IMR-90 (cell line): ENCODE data around the gene PITPNM3. TPM values are rescaled to one million over a fixed set of nuclear protein-coding genes. Genes with fewer than 3 reads are reported as not detected.

Experiments used
- ATAC-seq: fragments of 200-7000 bp; cut with Tn5 transposase; 2 replicates; pipeline ENCODE4 v1.9.1; 2020; ENCODE audit warnings: low read depth, mild to moderate bottlenecking, moderate library complexity
- BruUV-seq: library from RNA; stranded (reverse); fragments of 400-500 nt; replicated peaks from 2 replicates; lab custom pipeline; 2021; lab: Mats Ljungman, UMichigan
- CTCF ChIA-PET: fragments of 300-600 bp; formaldehyde crosslinking; extraction: SDS; loops from one replicate; lab custom pipeline; 2021; ENCODE audit warnings: antibody characterized with exemption; lab: Yijun Ruan, JAX
- POLR2A ChIA-PET: fragments of 300-600 bp; sonication (Branson Sonifier 250); formaldehyde crosslinking; loops from one replicate; lab custom pipeline; 2022; ENCODE audit warnings: antibody characterized with exemption; ENCODE audit not compliant: unreplicated experiment; lab: Charles Lee
- DNase-seq: peaks from one replicate; pipeline ENCODE4 v3.0.0; 2013
- H2AFZ ChIP-seq: replicated peaks from 2 replicates; pipeline ENCODE3; 2013; ENCODE audit warnings: low read length, mild to moderate bottlenecking; ENCODE audit not compliant: poor library complexity
- H2AK5ac ChIP-seq: 2 replicates; pipeline ENCODE4 v1.6.1; 2013; ENCODE audit warnings: low read depth, low read length, inconsistent platforms
- H2AK9ac ChIP-seq: replicated peaks from 2 replicates; pipeline ENCODE3; 2013; ENCODE audit warnings: mild to moderate bottlenecking, low read depth, low read length, moderate library complexity; ENCODE audit not compliant: poor library complexity
- H2BK120ac ChIP-seq: 2 replicates; pipeline ENCODE4 v1.6.1; 2013; ENCODE audit warnings: low read depth, low read length, inconsistent platforms
- H2BK15ac ChIP-seq: 3 replicates; pipeline ENCODE4 v1.6.1; 2013; ENCODE audit warnings: low read depth, low read length, inconsistent platforms
- H2BK20ac ChIP-seq: 2 replicates; pipeline ENCODE4 v1.6.1; 2013; ENCODE audit warnings: low read depth, mild to moderate bottlenecking, inconsistent platforms, low read length, moderate library complexity
- H2BK5ac ChIP-seq: 2 replicates; pipeline ENCODE4 v1.6.1; 2013; ENCODE audit warnings: mild to moderate bottlenecking, low read depth, low read length, inconsistent platforms; ENCODE audit not compliant: poor library complexity, severe bottlenecking
- H3K14ac ChIP-seq: replicated peaks from 2 replicates; pipeline ENCODE4 v1.6.1; 2013; ENCODE audit warnings: low read depth, low read length, inconsistent platforms
- H3K18ac ChIP-seq: 2 replicates; pipeline ENCODE4 v1.6.1; 2013; ENCODE audit warnings: low read depth, low read length, control low read depth
- H3K23ac ChIP-seq: 2 replicates; pipeline ENCODE4 v1.6.1; 2013; ENCODE audit warnings: low read depth, low read length, inconsistent platforms
- H3K27ac ChIP-seq: 2 replicates; pipeline ENCODE4 v1.5.1; 2013; ENCODE audit warnings: mild to moderate bottlenecking, control low read depth, low read length; ENCODE audit not compliant: insufficient read depth
- H3K27me3 ChIP-seq: 2 replicates; pipeline ENCODE4 v1.6.1; 2013; ENCODE audit warnings: low read length; ENCODE audit not compliant: control insufficient read depth, insufficient read depth
- H3K36me3 ChIP-seq: 2 replicates; pipeline ENCODE4 v1.6.1; 2013; ENCODE audit warnings: low read length, mixed read lengths; ENCODE audit not compliant: control insufficient read depth, insufficient read depth
- H3K4ac ChIP-seq: 2 replicates; pipeline ENCODE4 v1.6.1; 2013; ENCODE audit warnings: low read depth, low read length, inconsistent platforms
- H3K4me1 ChIP-seq: 2 replicates; pipeline ENCODE4 v1.6.1; 2013; ENCODE audit warnings: low read length, mixed read lengths; ENCODE audit not compliant: control insufficient read depth, insufficient read depth
- H3K4me2 ChIP-seq: 2 replicates; pipeline ENCODE4 v1.6.1; 2013; ENCODE audit warnings: low read depth, mild to moderate bottlenecking, control low read depth, low read length, moderate library complexity
- H3K4me3 ChIP-seq: 2 replicates; pipeline ENCODE4 v1.5.1; 2013; ENCODE audit warnings: low read depth, mild to moderate bottlenecking, control low read depth, low read length, moderate library complexity; ENCODE audit not compliant: insufficient read depth
- H3K56ac ChIP-seq: 2 replicates; pipeline ENCODE4 v1.6.1; 2013; ENCODE audit warnings: low read length, inconsistent platforms; ENCODE audit not compliant: insufficient read depth; ENCODE audit errors: extremely low read depth
- H3K79me1 ChIP-seq, 2 experiments: 2 replicates each; pipeline ENCODE4 v1.6.1; 2013; ENCODE audit warnings: low read length in 2 of 2, inconsistent platforms in 1 of 2, low read depth in 1 of 2
- H3K9ac ChIP-seq: 2 replicates; pipeline ENCODE4 v1.6.1; 2013; ENCODE audit warnings: low read depth, low read length, control low read depth
- H3K9me1 ChIP-seq: 2 replicates; pipeline ENCODE4 v1.6.1; 2013; ENCODE audit warnings: low read length, inconsistent platforms; ENCODE audit not compliant: insufficient read depth
- H3K9me3 ChIP-seq: 2 replicates; pipeline ENCODE4 v1.6.1; 2013; ENCODE audit warnings: low read length; ENCODE audit not compliant: control insufficient read depth, insufficient read depth
- H4K20me1 ChIP-seq: 2 replicates; pipeline ENCODE4 v1.6.1; 2013; ENCODE audit warnings: low read length, inconsistent platforms; ENCODE audit not compliant: insufficient read depth
- H4K5ac ChIP-seq: 2 replicates; pipeline ENCODE4 v1.6.1; 2013; ENCODE audit warnings: mild to moderate bottlenecking, low read depth, low read length, control low read depth
- H4K8ac ChIP-seq, 2 experiments: 2 replicates each; pipeline ENCODE4 v1.6.1; 2013; ENCODE audit warnings: low read depth in 2 of 2, low read length in 2 of 2, control low read depth in 1 of 2, inconsistent platforms in 1 of 2
- H4K91ac ChIP-seq: 2 replicates; pipeline ENCODE4 v1.6.1; 2013; ENCODE audit warnings: low read depth, low read length, inconsistent platforms; ENCODE audit not compliant: insufficient read depth
- MAFK ChIP-seq: IDR thresholded peaks from 2 replicates; pipeline ENCODE4 v1.6.1; 2012; ENCODE audit warnings: low read depth, low read length, improper control_type of control experiment
- MXI1 ChIP-seq: IDR thresholded peaks from 2 replicates; pipeline ENCODE4 v1.6.1; 2012; ENCODE audit warnings: low read depth, mild to moderate bottlenecking, low read length, moderate library complexity, borderline replicate concordance
- RFX5 ChIP-seq: IDR thresholded peaks from 2 replicates; pipeline ENCODE4 v1.8.0; 2012; ENCODE audit warnings: low read depth, mild to moderate bottlenecking, low read length, moderate library complexity
- WGBS, 2 experiments: methylation state at CpG; one replicate each; pipeline versions ENCODE4 v1.1.5 to v1.1.7; 2013; ENCODE audit warnings: missing lambda C conversion rate in 2 of 2; ENCODE audit not compliant: insufficient read length in 1 of 2; ENCODE audit errors: extremely low coverage in 2 of 2; 5-methylcytosine and 5-hydroxymethylcytosine counted together
- dilution Hi-C: fragments of 300-500 bp; cut with HindIII; formaldehyde crosslinking; loops from one replicate; pipeline ENCODE4 v1.14.3; 2018; ENCODE audit warnings: low sequenced_read_pairs; ENCODE audit not compliant: unreplicated experiment
- in situ Hi-C: fragments of 300-500 bp; cut with MboI; formaldehyde crosslinking; loops from 3 replicates; pipeline ENCODE4 v1.14.3; 2019; ENCODE audit warnings: low sequenced_read_pairs, inconsistent platforms, mixed read lengths
- intact Hi-C: fragments of 100-400 bp; cut with micrococcal nuclease; formaldehyde crosslinking; loops from 2 replicates; pipeline ENCODE4 v1.10.0; 2022
- polyA plus RNA-seq, 3 experiments: library from polyadenylated mRNA; depleted of rRNA; stranded (reverse); fragments of >200 nt; gene quantifications; 2 replicates each; pipeline ENCODE4 v1.2.3, GENCODE V29; 2012; ENCODE audit warnings: low replicate concordance in 1 of 3
- total RNA-seq: library from RNA; depleted of rRNA; stranded (reverse); fragments of >200 nt; gene quantifications from 2 replicates; pipeline ENCODE4 v1.2.3, GENCODE V29; 2012

PITPNM3 gene
- total and polyA plus RNA-seq, 2 of the 4 experiments (the other 2 are of a cell fraction) = 0.54 to 1.7 TPM

DNA sequence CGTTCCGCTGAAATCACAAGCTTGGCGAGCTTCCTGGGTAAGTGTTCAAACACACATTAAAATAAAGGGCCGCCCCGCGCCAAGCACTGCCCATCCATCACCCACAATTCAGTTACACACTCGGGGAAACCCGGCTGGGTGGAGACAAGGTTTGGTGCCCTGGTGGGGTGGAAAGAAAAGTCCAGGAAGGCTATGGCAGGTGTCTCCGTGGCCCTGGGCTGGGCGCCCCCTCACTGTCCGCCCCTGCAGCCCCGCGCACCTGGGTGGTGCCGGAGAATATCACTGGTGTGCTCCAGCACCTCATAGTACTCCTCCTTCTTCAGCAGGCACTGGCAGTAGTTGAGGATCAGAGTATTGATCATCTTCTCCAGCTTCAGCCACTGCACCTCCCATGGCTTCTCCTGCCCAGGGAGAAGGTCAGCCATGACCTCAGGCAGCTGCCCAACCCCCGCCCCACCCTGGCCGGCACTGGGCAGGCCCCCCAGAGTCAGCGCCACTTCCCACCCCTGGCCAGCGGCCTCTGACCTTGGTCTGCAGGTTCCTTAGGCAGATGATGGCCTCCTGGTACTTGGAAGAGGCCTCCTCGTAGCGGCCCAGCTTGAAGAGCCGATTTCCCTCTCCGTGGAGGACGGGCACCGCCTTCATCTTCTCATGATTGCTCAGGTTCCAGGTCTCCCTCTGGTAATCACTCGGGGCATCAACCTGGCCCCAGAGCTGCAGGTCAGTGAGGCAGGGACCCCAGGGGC lies 129.8 kb downstream of the PITPNM3 start:
- Histone ChIP-seq H3K18ac (no peak overlapping the region), H3K4me1 (no peaks in the 10 kb centered on the region), H2AK9ac (no peak overlapping the region), H2BK5ac (no peak overlapping the region), H3K56ac (no peak overlapping the region), H3K27ac (no peak overlapping the region), H4K20me1 (no peaks in the 10 kb centered on the region), H2AK5ac (no peak overlapping the region), H4K91ac (no peak overlapping the region), H3K9me1 (no peaks in the 10 kb centered on the region), H4K5ac (no peak overlapping the region), H3K4ac (no peak overlapping the region), H2BK120ac (no peak overlapping the region), H3K9ac (no peak overlapping the region), H3K36me3 (no peaks in the 10 kb centered on the region), H3K79me1 (no peaks in the 10 kb centered on the region), H3K27me3 (peaks cover 5% of the 10 kb centered on the region), H2AFZ (no peak overlapping the region), H3K23ac (no peak overlapping the region), H2BK15ac (no peak overlapping the region), H3K9me3 (peaks cover 3% of the 10 kb centered on the region), H2BK20ac (no peak overlapping the region), H4K8ac (no peak overlapping the region), H3K4me2 (no peak overlapping the region), H3K14ac (no peak overlapping the region), H3K4me3 (no peak overlapping the region)
- in situ Hi-C loops (loop anchor here (25.0 kb wide), 1 partner anchor 1189 kb away; the partner anchor contains the start of gene SCIMP), dilution Hi-C loops (no loop called here), intact Hi-C loops (no loop called here)
- ATAC-seq = no peak
- no peak for DNase-seq
- CTCF ChIA-PET = no interaction called here
- no peak for TF ChIP-seq MXI1
- no peak for TF ChIP-seq RFX5
- no peak for TF ChIP-seq MAFK
- 77% methylated on average over 8 of the region's 25 CpGs; no CpG with 5 or more reads in 1 of the 2 experiments for WGBS, 2 experiments
- no TSS peak for BruUV-seq
- POLR2A ChIA-PET = no interaction called here
